ENCODE results near the gene DYNLRB1.

GRCh38 chr20:34526466-34526865 lies 10.2 kb downstream of the DYNLRB1 start:
- TF ChIP-seq CTCF (conservative IDR thresholded peaks at IDR 0.05; ENCODE audit: low read length) (no peak), EZH2phosphoT487 (IDR thresholded peaks at IDR 0.05; ENCODE audit: borderline replicate concordance) (no peak)

Measured in Loucy (cell line).